Muscle layer of colon (tissue), 2 donors: Measurements from ENCODE around the gene CORIN.

ENCODE experiments used
- H3K27ac ChIP-seq: one replicate; pipeline ENCODE4 v1.7.0; 2013; ENCODE audit warnings: low read depth, mild to moderate bottlenecking, low read length, moderate library complexity
- H3K27me3 ChIP-seq, 2 donors: one replicate each; pipeline ENCODE4 v1.7.0; 2013; ENCODE audit warnings: low read length in 2 of 2, mild to moderate bottlenecking in 2 of 2; ENCODE audit not compliant: insufficient read depth in 2 of 2, control insufficient read depth in 1 of 2
- H3K36me3 ChIP-seq: one replicate; pipeline ENCODE4 v1.7.0; 2013; ENCODE audit warnings: mild to moderate bottlenecking, low read length; ENCODE audit not compliant: insufficient read depth
- H3K4me1 ChIP-seq: one replicate; pipeline ENCODE4 v1.7.0; 2013; ENCODE audit warnings: mild to moderate bottlenecking, low read length; ENCODE audit not compliant: insufficient read depth
- H3K4me3 ChIP-seq, 2 donors: one replicate each; pipeline ENCODE4 v1.7.0; 2013; ENCODE audit warnings: low read length in 2 of 2, low read depth in 1 of 2, mild to moderate bottlenecking in 1 of 2, moderate library complexity in 1 of 2
- H3K9ac ChIP-seq: one replicate; pipeline ENCODE4 v1.7.0; 2013; ENCODE audit warnings: low read length
- H3K9me3 ChIP-seq: one replicate; pipeline ENCODE4 v1.7.0; 2013; ENCODE audit warnings: mild to moderate bottlenecking, low read length
- donor health status: abdominal sarcoma.
- donor health status: Adenocarcinoma of cecum.

The CORIN gene

DNA sequence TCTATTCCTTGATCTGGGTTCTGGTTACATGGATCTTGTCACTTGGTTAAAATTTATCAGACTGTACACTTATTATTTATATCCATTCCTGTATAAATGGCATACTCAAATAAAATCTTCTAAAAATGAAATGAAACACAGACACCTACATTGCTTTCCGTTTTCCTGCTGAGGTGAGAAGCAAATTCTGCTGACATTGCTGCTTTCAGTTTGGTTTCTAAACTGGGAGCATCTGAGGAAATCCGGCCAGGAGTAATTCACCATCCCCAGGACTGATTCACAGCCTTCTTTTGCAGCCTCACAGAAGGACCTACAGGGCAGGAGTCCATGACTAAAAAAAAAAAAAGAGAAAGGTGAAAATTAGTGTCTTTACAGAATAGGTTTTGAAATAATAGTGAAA lies 93.6 kb downstream of the CORIN start:
- Histone ChIP-seq H3K9me3 (no peaks in the 10 kb centered on the region), H3K27me3 (no peaks in the 10 kb centered on the region), H3K9ac (no peak overlapping the region), H3K4me1 (no peaks in the 10 kb centered on the region), H3K36me3 (no peaks in the 10 kb centered on the region), H3K4me3 (no peak overlapping the region), H3K27ac (no peak overlapping the region)

DNA sequence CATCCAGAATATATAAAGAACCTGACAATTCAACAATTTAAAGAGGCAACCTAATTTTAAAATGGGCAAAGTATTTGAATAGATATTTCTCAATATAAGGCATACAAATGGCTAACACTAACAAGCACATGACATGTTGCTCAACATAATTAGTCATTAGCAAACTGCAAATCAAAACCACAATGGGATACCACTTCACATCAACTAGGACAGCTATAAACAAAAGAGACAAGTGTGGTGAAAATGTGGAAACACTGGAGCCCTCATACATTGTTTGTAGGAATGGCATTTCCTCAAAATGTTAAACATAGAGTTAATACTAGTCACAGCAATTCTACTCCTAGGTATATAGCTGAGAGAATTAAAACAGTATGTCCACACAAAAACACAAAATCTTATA lies 96.7 kb downstream of the CORIN start:
- H3K9ac ChIP-seq: no peak overlapping the region
- no peak overlapping the region for H3K4me3 ChIP-seq
- H3K36me3 ChIP-seq: no peaks in the 10 kb centered on the region
- no peak overlapping the region for H3K27ac ChIP-seq
- H3K27me3 ChIP-seq: no peaks in the 10 kb centered on the region
- no peaks in the 10 kb centered on the region for H3K4me1 ChIP-seq
- H3K9me3 ChIP-seq: no peaks in the 10 kb centered on the region

DNA sequence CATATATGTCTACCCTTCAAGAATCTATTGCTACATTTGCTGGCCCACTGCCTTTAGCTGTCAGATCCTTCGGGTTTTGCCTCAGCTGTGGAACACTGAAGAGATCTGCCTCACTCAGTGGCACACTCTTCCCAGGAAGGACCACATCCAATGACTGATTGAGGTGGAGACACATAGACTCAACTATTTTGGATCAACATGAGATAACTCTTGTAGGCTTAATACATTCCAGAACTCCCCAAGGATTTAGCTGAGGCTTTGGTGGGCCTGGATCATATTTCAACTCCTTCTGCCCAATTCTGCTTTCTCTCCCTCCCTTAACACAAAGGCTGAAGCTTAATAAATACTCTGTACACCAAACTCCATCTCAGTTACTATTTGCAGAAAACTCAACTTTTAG lies 100.5 kb downstream of the CORIN start:
- no peaks in the 10 kb centered on the region for H3K27me3 ChIP-seq
- H3K4me1 ChIP-seq: no peaks in the 10 kb centered on the region
- H3K9ac ChIP-seq: no peak overlapping the region
- no peak overlapping the region for H3K4me3 ChIP-seq
- H3K27ac ChIP-seq: no peak overlapping the region
- no peaks in the 10 kb centered on the region for H3K9me3 ChIP-seq
- no peaks in the 10 kb centered on the region for H3K36me3 ChIP-seq

DNA sequence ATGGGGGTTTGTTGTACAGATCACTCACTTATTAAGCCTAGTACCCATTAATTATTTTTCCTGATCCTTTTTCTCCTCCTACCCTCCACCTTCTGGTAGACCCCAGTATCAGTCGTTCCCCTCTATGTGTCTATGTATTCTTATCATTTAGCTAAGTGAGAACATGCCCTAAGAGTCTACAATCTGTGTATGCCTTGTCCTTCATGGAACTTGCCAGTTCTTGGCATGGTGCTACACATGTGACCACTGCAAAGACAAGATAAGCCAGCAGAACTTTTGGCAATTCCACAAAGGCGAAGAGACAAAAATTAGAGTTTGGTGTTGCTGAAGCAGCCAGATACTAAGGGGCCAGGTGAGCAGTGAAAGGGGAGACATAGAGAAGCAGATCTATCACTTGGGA lies 101.3 kb downstream of the CORIN start:
- Histone ChIP-seq H3K27me3 (no peaks in the 10 kb centered on the region), H3K9ac (no peak overlapping the region), H3K36me3 (no peaks in the 10 kb centered on the region), H3K4me3 (no peak overlapping the region), H3K27ac (no peak overlapping the region), H3K4me1 (no peaks in the 10 kb centered on the region), H3K9me3 (no peaks in the 10 kb centered on the region)

DNA sequence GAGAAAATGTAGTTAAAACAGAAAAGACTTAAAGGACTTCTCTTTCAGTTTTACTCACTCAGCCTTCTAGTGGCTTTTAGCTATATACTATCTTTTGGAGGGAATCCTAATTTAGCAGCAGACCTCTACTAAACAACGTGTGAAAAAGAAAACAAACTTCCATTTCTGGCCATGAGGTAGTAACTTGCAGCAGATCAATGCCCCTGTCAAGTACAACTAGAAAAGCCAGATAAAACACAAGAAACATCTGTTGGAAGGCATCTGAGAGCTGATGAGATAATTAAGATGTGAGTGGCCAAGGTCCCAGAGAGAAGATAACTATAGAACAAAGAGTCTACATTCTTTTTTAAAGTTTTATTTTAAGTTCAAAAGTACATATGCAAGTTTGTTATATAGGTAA lies 101.7 kb downstream of the CORIN start:
- H3K27ac ChIP-seq: no peak overlapping the region
- H3K27me3 ChIP-seq: no peaks in the 10 kb centered on the region
- no peak overlapping the region for H3K4me3 ChIP-seq
- H3K4me1 ChIP-seq: no peaks in the 10 kb centered on the region
- no peak overlapping the region for H3K9ac ChIP-seq
- no peaks in the 10 kb centered on the region for H3K36me3 ChIP-seq
- H3K9me3 ChIP-seq: no peaks in the 10 kb centered on the region

DNA sequence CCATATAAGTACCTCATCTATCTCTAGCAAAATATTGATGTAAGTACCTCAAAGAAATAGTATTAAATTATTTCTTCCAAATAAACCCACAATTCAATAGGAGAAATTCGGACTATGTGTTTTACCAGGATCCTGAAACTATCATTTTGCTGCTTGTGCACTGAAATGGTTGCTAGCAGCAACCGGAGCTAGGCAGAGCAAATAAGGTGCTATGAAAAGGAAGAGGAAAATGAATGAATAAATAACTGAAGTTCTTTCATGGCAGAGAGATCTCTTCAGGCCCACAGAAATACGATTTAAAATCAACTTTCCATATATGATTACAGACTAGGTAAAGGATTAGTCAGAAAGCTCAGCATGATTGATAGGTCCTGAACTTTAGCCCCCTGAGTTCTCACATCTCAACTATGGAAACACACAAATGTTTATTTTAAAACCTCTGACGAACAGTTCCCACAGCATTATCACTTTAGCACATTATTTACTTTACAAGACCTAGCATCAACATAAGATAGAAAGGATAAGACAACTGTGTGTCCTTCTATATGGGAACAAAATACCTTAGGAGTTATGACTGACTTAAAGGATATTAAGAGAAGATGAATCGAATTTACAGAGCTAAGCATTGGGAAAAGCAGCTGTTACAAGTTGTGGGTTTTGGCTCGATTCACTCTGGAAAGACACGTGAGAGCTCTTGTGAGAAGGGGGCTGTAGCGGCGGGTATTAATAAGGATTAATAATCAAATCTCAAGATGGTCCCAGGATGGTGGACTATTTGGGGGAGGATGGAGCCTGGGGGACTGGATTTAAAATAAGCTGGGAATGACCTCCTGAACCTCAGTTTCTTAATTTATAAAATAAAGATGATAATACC lies 104.3 kb downstream of the CORIN start:
- Histone ChIP-seq H3K27ac (no peak overlapping the region), H3K9ac (no peak overlapping the region), H3K36me3 (no peaks in the 10 kb centered on the region), H3K9me3 (no peaks in the 10 kb centered on the region), H3K4me3 (no peak overlapping the region), H3K4me1 (no peaks in the 10 kb centered on the region), H3K27me3 (no peaks in the 10 kb centered on the region)

DNA sequence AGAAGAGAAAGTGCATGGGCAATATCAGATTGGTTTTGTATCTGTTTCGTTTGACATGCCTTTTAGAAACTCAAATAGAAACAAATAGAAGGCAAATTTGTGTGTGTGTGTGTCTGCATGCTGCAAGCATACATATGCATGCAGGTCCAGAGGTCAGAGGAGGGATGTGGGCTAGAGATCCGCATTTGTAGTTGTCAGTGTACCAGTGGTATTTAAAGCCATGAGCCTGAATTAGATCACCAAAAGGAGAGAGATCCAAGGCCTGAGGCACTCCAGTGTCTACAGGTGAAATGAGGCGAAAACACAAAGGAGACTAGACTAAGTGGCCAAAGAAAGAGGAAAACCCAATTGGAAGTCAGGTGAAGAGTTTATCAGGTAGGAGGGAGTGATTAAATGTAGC lies 106.7 kb downstream of the CORIN start:
- no peak overlapping the region for H3K9ac ChIP-seq

DNA sequence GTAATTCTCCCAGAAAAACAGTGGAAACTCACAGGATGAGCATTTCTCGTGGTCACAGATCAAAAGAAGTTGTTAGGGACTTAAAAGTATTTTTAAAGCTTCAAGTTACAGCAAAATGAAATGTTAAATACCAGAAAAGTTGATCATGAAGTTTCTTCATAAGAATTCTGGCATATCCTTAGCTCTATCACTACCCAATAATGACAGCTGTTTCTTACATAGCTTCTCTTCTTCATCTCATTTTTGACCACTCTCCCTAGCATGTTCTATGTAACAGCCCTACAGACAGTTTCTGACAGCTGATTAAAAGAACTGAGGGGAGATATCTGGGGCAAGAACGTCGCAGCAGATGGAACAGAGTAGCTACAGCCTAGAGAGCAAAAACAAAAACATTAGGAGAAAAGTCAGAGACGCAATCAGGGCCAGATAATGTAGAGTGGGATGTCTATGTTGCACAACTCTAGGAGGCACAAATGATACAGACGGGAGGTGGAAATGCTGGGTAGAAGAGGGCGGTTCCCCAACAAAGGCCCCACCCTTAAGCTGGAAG lies 108.7 kb downstream of the CORIN start:
- no peak overlapping the region for H3K27ac ChIP-seq

More for the DNA sequence above, 106.7 kb downstream of the CORIN start:
- Histone ChIP-seq H3K4me1 (no peaks in the 10 kb centered on the region), H3K36me3 (no peaks in the 10 kb centered on the region), H3K27ac (no peak overlapping the region), H3K27me3 (no peaks in the 10 kb centered on the region), H3K4me3 (no peak overlapping the region), H3K9me3 (no peaks in the 10 kb centered on the region)

DNA sequence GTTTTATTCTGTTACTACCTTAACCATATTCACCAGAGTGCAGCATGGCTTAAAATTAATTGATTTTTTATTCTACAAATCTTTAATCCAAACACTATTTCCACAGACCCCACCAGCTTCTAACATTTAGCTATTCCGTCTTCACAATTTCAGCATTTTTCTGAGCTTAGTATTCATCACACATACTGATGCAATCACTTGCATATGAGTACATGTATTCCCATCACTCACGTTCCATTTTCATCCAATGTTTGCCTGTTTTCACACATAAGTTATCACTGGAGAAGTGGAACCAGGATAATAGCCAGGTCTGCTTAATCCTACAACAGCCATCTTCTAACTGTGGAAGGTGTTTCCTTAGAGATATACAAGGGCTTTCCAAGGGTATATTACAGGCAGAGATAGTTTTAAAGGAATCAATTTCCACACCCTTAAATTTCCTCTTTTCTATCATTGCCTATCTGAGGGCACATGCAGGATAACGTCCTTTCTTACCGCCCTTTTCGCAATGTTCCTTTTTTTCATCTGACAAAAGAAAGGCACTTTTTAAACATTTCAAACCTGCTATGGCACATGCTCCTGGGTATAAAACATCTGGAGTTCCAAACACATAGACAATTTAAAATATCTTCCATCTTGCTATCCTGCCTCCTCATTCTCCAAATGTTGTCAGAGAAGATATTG lies 115.8 kb downstream of the CORIN start:
- H3K9ac ChIP-seq: no peak overlapping the region
- H3K27me3 ChIP-seq: no peaks in the 10 kb centered on the region
- H3K4me3 ChIP-seq: no peak overlapping the region
- H3K9me3 ChIP-seq: no peaks in the 10 kb centered on the region
- no peaks in the 10 kb centered on the region for H3K36me3 ChIP-seq
- H3K4me1 ChIP-seq: no peaks in the 10 kb centered on the region
- H3K27ac ChIP-seq: no peak overlapping the region

More for the DNA sequence above, 108.7 kb downstream of the CORIN start:
- no peak overlapping the region for H3K9ac ChIP-seq
- H3K9me3 ChIP-seq: no peaks in the 10 kb centered on the region
- H3K27me3 ChIP-seq: no peaks in the 10 kb centered on the region
- no peaks in the 10 kb centered on the region for H3K36me3 ChIP-seq
- H3K4me3 ChIP-seq: no peak overlapping the region
- no peaks in the 10 kb centered on the region for H3K4me1 ChIP-seq

DNA sequence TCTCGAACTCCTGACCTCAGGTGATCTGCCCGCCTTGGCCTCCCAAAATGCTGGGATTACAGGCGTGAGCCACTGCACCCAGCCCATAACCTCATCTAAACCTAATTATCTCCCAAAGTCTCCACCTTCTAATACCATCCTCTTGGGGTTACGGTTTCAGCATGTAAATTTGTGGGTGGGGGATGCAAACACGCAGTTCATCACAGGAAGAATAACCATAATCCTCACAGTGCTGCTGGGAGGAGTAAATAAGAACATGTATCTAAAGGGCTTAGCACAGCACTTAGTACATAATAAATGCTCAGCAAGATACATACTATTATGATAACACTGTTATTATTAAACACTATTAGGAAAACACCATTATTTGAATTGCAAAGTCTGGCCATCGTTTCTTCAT lies 116.4 kb downstream of the CORIN start:
- H3K27me3 ChIP-seq: no peaks in the 10 kb centered on the region
- H3K9me3 ChIP-seq: no peaks in the 10 kb centered on the region
- no peak overlapping the region for H3K4me3 ChIP-seq
- H3K27ac ChIP-seq: no peak overlapping the region
- H3K4me1 ChIP-seq: no peaks in the 10 kb centered on the region
- H3K36me3 ChIP-seq: no peaks in the 10 kb centered on the region
- no peak overlapping the region for H3K9ac ChIP-seq

DNA sequence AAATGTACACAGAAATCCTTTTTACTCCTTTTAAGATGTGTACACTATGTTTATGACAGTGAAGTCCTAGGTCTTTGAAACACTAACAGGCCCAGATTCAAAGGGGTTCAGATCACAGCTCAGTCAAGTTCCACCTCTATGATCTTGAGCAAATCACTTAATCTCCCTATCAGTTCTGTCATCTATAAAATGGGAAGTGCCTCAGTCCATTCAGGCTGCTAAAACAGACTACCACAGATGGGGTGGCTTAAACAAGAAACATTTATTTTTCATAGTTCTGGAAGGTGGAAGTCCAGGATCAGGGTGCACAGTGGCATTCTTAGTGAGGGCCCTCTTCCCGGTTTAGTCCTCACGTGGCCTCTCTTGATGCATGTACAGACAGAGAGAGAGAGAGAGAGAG lies 117.1 kb downstream of the CORIN start:
- no peak overlapping the region for H3K4me3 ChIP-seq
- no peaks in the 10 kb centered on the region for H3K27me3 ChIP-seq
- no peaks in the 10 kb centered on the region for H3K9me3 ChIP-seq
- no peak overlapping the region for H3K27ac ChIP-seq
- H3K9ac ChIP-seq: no peak overlapping the region
- no peaks in the 10 kb centered on the region for H3K4me1 ChIP-seq
- no peaks in the 10 kb centered on the region for H3K36me3 ChIP-seq
